AG20443 (cell line): ENCODE data around the gene MED31.
"Not testable (repeated sequence)": the region's sequence is repeated elsewhere in the genome, so short reads cannot be mapped to it uniquely, and the experiment has no call there.

Experiments used
- DNase-seq: peaks from one replicate; pipeline ENCODE4 v3.0.0; 2012; ENCODE audit warnings: low spot score, mixed read lengths

The MED31 gene

GRCh38 chr17:6655732-6656361 is 4.4 kb upstream of the MED31 start:
- DNase-seq = not testable (repeated sequence)

GRCh38 chr17:6654841-6655731 is 3.7 kb upstream of the MED31 start:
- DNase-seq = no peak

GRCh38 chr17:6651919-6652452 is 581 bp upstream of the MED31 start:
- DNase-seq = peak; percentile 57

DNA sequence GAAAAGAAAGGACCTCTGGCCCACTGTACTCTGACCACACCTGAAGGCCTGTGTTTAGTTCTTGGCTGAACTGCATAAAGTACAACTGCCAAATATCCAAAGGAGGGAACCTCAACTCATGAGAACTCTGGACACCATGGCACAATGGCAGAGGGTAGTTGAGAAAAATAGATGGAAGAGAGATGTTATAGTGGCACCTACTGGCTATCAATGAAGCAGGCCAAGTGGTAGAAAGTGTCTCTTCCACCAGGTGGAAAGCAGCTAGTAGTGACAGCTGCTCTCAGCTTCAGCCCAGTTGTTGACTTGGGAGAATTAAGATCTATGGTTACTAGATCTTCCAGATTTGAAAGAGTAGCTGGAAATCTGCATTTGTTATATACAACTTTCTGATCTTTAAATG is 3.2 kb downstream of the MED31 start:
- DNase-seq = no peak

DNA sequence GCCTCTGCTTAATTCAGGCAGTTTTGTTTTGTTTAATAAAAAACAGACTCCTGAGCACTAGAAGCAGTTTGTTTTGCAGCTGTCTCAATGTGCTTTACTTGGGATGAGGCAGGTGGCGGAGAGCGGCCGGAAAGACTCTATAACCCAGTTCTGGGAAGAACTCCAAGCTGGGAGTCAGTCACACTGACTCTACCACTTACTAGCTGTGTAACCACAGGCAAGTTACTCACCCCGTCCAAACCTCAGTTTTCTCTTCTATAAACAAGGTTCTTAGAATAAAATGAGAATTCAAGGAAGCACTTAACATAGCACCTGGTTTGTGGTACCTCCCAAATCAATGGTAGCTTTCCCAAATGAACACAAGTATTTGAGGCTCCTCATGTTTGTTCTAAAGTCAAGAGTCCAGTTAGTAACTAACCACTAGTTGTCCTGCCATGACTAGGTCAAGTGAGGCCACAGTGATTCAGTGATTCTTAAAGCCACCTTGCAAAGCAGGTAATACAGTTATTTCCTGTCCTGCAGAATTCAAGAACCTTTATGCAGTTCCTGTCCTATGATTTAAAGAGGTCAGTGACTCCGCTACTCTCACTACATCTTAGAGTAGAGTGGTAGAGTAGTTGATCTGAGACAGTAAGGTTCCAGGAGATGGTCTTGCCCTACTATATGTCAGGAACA is 7.8 kb downstream of the MED31 start:
- no peak for DNase-seq

GRCh38 chr17:6642592-6642991 is 8.8 kb downstream of the MED31 start:
- no peak for DNase-seq

GRCh38 chr17:6641247-6641863 is 10.1 kb downstream of the MED31 start:
- no peak for DNase-seq

DNA sequence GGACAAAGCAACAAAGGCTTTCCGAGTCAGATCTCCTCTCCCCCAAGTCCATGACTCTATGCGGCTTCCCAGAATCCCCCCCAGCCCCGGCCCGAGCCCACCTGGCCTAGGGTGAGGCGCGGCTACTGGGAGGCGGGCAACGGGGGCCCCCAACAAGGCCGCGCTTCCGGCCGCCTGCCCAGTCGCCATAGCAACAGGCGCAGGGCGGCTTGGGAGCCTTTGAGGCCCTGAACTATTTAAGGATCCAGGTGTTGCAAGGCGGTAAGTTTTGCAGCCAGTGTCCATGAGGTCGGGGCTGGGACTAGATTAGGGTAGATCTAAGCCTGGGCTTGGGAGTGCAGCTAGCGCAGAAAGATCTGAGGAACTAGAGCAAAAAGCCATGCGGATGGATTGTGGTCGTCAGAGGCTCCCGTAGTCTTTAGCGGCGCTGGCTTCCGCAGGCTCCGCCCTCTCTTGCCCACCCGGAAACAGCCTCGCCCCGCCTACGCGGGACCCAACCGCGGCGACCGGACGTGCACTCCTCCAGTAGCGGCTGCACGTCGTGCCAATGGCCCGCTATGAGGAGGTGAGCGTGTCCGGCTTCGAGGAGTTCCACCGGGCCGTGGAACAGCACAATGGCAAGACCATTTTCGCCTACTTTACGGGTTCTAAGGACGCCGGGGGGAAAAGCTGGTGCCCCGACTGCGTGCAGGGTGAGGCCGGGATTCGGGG is 10.7 kb downstream of the MED31 start, which contains the start of the genes KIAA0753 and TXNDC17:
KIAA0753 (minus strand) TSS at position 176 of the 711 bp plus-strand sequence. CDS start 5,608 bp downstream, outside the sequence.
TXNDC17 (plus strand) TSS at position 525 of the 711 bp plus-strand sequence; CDS start at position 548, 23 bp downstream.
- DNase-seq = peak; percentile 95

DNA sequence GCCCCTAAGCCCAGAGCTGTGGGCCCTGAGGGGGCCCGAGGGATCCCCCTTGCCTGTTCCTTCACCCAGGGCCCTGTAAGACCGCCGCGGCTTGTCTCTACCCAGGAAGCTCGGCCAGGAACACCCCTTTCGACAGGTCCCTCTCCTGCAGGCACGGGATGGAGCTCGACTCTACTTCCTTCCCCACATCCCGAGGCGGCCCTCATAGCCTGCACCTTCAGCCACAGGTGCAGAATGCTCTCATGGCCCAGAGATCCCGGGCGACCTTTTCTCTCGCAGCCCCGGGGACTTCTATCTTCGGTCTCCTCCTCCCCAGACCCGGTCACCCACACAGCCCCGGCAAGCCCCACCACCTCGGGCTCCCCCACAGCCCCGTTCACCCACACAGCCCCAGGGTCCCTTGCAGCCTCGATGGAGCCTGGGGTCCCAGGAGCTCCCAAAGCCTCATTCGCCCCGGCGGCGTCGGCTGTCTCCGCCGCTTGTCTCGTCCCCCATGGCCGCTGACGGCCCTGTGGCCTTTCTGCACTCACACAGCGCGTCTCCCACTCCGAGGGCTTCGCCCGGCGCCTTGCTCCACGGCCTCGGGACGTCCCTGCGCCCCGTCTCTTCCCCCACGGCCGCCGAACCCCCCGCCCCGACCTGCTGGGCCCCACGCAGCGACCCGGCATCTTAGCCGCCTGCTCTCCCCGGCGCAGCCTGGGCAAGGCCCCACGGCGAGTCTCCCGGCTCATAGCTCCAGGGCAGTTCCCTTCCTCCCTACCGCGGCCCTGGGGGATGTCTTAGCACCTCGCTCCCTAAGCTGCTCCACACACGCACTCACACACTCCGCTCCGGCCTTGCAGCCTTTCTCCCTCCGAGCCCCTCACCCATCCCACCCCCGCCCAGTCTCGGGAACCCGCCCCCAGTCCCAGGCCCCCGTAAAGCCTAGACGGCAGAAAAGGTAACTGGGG is 11.5 kb downstream of the MED31 start:
- DNase-seq = peak; percentile 70

DNA sequence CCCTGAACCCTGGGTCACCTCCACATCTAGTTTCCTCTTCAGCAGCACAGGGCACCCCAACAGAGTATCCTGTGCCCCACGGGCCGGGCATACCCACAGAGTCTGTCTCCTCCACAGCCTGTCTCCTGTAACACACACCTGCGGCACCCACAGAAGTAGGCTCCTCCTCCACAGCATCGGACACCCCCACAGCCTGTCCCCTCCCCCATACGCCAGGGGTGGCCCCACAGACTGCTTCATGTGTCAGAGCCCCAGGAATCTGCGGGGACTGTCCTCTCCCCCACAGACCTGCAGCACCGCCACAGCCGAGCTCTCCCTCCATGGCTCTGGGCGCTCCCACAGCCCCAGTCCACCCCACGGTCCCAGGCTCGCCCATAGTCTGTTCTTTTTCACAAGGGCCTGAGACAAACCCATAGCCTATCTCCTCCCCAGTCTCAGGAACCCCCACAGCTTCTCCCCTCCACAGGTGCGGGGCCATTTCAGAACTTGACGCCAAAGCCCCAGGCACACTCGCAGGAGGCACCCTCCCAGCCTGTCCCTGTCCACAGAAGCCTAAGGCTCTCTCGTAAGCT is 12.3 kb downstream of the MED31 start:
- no peak for DNase-seq

DNA sequence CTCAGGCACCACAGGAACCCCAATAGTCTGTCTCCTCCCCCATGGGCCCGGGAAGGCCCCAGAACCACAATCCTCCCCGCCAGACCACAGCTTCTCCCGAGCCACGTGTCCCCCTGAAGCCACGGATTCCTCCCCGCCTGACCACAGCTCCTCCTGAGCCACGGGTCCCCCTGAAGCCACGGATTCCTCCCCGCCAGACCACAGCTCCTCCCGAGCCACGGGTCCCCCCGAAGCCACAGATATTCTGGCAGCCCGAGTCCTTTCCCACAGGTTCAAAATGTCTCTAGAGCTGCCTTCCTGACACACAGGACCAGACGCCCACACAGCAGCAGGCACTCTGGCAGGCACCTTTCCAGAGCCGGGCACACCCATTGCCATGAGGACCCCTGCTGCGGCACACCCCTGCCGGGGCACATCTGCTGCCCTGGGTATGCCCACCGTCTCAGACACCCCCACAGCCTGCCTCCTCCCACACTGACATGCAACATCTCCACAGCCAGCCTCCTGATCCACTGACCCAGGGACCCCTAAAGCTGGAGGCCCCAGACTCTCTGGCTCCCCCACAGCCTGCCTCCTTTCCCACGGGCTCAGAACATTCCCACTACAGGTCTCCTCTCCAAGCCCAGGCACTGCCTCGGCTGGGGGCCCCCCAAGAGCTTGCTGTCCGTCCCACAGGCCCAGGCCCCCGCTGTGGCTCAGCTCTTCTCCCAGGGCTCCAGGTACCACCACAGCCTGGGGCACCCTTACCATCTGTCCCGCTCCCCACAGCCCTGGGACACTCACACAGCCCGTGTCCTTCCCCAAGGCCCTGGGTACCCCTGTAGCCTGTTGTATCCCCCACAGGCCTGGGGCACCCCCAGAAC is 13.1 kb downstream of the MED31 start:
- DNase-seq = no peak

DNA sequence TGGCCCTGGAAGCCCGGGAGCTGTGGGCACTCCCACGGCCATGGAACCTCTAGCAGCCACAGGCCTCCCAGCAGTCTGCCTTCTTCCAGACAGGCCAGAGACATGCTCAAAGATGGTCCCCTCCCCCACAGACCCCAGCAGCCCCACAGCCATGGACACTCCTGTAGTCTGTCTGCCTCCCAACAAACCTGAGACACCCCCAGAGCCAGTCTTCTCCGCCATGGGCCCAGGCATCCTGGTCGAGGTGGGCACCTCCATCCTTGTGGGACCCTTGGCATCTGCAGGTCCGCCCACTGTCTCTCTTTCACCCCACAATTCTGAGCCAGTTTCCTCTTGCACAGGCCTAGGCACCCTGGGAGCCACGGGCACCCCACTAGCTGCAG is 14.0 kb downstream of the MED31 start:
- DNase-seq = no peak

DNA sequence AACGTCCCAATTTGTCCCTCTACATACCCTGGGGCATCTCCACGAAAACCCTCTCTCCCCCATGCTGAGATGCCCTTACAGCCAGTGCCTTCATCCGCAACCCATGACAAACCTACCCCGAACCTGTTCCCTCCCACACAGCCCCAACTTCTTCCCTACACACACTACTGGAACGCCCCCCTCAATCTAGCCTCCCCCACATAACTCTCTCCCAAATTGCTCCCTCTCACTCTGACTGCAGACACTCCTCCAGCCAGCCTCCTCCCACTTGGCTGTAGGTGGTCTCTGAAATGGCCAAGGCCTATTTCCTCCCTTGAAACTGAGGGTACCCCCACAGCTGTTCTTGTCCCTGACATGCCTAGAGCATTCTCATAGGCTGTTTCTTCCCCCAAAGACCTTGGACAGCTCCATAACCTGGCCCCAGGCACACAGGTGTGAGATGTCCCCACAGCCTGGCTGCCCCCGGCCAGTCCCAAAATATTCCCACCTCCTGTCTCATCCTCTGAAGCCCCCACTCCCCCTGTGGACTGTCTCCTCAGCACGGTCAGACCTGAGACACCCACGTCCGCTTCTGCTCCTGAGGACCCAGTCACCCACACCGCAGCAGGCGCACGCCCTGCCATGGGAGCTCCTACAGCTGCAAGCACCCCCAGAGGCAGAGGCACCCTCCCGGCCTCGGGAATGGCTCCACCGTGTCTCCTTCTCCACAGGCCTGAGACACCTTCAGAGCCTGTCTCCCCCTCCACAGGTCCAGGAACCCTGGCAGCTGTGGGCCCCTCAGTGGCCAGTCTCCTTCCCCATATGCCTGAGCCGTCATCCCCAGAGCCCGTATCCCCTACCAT is 14.6 kb downstream of the MED31 start:
- no peak for DNase-seq

- no peak for DNase-seq
Measured at GRCh38 chr17:6636105-6636504, 15.3 kb downstream of the MED31 start.

DNA sequence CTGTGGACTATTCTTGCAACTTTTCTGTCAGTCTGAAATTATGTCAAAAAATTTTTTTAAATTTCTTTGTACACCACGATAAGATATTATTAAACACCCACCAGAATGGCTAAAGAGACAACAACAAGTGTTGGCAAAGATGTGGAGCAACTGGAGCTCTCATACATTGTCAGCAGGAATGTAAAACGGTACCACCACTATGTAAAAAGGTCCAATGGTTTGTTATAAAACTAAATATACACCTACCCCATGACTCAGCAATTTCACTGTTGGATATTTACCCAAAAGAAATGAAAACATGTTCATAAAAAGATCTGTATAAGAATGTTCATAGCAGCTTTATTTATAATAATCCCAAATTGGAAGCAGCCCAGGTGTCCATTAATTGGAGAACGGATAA is 18.1 kb downstream of the MED31 start:
- DNase-seq = no peak

DNA sequence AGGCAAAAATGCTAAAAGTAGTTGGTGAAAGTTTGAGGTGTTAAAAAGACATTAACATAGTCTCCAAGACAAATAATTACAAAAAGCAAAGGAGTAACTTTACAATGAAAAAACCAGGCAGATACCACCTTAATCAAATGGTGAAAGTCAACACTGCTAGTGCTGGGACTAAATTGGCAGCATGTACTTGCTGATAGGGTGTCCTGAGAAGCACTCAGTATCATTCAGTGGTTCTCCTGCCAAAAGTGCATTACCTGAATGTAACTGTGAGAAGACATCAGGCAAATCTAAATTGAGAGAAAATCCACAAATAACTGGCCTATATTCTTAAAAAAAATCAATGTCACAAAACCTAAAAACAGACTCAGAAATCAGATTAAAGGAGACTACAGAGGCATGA is 18.9 kb downstream of the MED31 start:
- DNase-seq = no peak

GRCh38 chr17:6630390-6630789 is 21.0 kb downstream of the MED31 start:
- no peak for DNase-seq

DNA sequence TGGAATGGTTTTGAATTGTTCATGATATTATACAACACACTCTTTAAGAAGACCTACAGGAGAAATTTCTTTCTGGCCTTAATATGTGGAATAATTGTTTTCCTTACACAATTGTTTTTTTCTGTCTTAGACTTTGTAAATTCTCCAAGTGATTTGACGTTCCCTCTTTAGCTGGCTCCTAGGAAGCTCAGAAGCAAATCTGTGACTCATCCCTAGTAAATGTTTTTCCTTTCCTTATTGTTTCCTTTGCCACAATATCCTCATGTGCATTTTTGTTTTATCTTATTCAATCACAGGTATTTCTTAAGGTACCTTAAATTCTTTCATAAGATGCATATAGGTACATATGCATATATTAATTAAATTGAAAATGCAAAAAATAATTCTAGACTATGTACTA is 24.4 kb downstream of the MED31 start:
- DNase-seq = peak; percentile 18
